Measurements from ENCODE around the gene ATOH8.
A peak's percentile ranks its signal among the peaks of the same experiment; 100 is the strongest.

- TF ChIP-seq POLR2AphosphoS5 (IDR thresholded peaks at IDR 0.05), result peak in 2 of 3 donors; percentile 41 to 44
- TF ChIP-seq, protein P1, sequence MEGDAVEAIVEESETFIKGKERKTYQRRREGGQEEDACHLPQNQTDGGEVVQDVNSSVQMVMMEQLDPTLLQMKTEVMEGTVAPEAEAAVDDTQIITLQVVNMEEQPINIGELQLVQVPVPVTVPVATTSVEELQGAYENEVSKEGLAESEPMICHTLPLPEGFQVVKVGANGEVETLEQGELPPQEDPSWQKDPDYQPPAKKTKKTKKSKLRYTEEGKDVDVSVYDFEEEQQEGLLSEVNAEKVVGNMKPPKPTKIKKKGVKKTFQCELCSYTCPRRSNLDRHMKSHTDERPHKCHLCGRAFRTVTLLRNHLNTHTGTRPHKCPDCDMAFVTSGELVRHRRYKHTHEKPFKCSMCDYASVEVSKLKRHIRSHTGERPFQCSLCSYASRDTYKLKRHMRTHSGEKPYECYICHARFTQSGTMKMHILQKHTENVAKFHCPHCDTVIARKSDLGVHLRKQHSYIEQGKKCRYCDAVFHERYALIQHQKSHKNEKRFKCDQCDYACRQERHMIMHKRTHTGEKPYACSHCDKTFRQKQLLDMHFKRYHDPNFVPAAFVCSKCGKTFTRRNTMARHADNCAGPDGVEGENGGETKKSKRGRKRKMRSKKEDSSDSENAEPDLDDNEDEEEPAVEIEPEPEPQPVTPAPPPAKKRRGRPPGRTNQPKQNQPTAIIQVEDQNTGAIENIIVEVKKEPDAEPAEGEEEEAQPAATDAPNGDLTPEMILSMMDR (IDR thresholded peaks at IDR 0.05), result no peak
These were observed 45.1 kb upstream of the ATOH8 start for GRCh38 chr2:85708641-85709040.
